Measurements from ENCODE around the gene CCDC196. TPM values are rescaled to one million over a fixed set of nuclear protein-coding genes. Genes with fewer than 3 reads are reported as not detected.
"Not testable (repeated sequence)": the region's sequence is repeated elsewhere in the genome, so short reads cannot be mapped to it uniquely, and the experiment has no call there.

The CCDC196 gene
- total and polyA plus RNA-seq, 7 donors: not detected

DNA sequence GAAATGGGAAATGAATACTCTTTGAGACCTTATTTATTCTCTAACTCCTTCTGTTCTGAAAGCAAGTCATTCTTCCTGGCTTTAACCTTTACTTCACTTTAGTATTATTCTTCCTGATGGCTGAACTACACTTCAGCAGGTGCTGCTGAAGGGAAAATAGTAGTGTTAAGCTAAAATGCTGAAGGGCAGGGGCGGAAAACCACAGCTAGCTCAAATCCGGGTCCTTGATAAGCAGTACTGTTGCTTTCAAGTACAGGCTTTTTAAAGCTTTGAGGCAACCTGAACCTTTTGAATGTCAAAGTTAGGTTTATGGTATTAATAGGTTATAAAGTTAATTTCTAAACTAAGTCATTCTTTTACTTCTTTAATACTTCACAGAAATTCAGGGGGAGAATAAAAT lies 10.7 kb downstream of the CCDC196 start:
- Histone ChIP-seq H3K9me3 (no peaks in the 10 kb centered on the region), H3K4me3 (no peak overlapping the region), H3K36me3 (ENCODE audit: insufficient read depth in 1 of 2, low read depth in 1 of 2) (no peaks in the 10 kb centered on the region), H3K27ac (no peak overlapping the region), H3K4me1 (peaks cover 8% of the 10 kb centered on the region), H3K27me3 (ENCODE audit: insufficient read depth in 3 of 3, low read length in 2 of 3) (no peaks in the 10 kb centered on the region)
- WGBS, 3 donors: 79 to 84% (median 82%) methylated on average over 2 of the region's 2 CpGs
- TF ChIP-seq, protein P1, sequence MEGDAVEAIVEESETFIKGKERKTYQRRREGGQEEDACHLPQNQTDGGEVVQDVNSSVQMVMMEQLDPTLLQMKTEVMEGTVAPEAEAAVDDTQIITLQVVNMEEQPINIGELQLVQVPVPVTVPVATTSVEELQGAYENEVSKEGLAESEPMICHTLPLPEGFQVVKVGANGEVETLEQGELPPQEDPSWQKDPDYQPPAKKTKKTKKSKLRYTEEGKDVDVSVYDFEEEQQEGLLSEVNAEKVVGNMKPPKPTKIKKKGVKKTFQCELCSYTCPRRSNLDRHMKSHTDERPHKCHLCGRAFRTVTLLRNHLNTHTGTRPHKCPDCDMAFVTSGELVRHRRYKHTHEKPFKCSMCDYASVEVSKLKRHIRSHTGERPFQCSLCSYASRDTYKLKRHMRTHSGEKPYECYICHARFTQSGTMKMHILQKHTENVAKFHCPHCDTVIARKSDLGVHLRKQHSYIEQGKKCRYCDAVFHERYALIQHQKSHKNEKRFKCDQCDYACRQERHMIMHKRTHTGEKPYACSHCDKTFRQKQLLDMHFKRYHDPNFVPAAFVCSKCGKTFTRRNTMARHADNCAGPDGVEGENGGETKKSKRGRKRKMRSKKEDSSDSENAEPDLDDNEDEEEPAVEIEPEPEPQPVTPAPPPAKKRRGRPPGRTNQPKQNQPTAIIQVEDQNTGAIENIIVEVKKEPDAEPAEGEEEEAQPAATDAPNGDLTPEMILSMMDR (IDR thresholded peaks at IDR 0.05): no peak
- ATAC-seq (no peak), DNase-seq (no peak)
- intact Hi-C loops (cut with DNase I): loop anchor here in 1 of 2 donors (10.0 kb wide), 1 partner anchor 248 kb away; no protein-coding TSS in a partner anchor

DNA sequence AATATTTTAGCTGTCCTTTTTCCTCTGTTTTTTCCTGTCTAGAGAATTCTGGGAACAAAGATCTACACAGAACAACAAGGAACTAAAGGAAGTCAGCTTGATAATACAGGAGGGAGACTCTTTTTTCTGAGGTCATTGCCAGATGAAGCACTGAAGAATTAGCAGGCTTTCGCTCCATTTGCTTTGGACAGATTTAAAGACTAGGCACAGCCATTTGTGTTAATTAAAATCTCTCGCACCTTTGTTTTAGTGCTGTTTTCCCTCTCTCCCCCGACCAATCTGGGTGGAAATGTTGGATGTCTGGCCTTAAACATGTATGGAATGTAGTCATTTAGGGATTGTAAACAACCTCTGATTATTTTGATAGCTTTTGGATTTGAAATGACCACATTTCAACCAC lies 12.1 kb downstream of the CCDC196 start:
- DNase-seq (no peak), ATAC-seq (no peak)
- no peaks in the 10 kb centered on the region for H3K36me3 ChIP-seq (ENCODE audit: insufficient read depth in 1 of 2, low read depth in 1 of 2)
- no peaks in the 10 kb centered on the region for H3K27me3 ChIP-seq (ENCODE audit: insufficient read depth in 3 of 3, low read length in 2 of 3)
- H3K4me3 ChIP-seq: no peak overlapping the region
- no peak overlapping the region for H3K27ac ChIP-seq
- H3K4me1 ChIP-seq: peaks cover 8% of the 10 kb centered on the region
- TF ChIP-seq, protein P1 (IDR thresholded peaks at IDR 0.05): no peak
- intact Hi-C loops (cut with DNase I): loop anchor here in 1 of 2 donors (10.0 kb wide), 1 partner anchor 246 kb away; no protein-coding TSS in a partner anchor
- H3K9me3 ChIP-seq: no peaks in the 10 kb centered on the region
- WGBS, 3 donors: 60 to 82% (median 67%) methylated on average over 3 of the region's 3 CpGs

DNA sequence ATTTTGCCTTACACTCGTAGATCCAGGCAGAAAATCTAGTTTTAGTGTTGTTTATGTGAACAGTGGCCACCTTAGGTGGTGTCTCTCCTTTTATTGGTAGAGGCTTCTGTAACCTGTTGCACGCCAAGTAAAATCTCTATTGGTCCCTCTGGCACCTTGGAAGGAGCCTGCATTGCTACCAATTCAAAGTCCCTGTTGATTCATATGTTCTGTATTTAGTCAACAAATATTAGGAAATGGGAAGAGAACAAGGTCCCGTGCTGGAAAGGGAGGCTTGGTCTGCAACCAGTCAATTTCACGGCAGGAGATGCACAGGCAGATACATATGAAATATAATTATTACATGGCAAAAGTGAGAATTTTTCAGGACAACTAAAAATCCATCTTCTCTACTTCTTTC lies 15.4 kb downstream of the CCDC196 start:
- no peak for DNase-seq
- WGBS, 3 donors: 61 to 84% (median 66%) methylated on average over 4 of the region's 4 CpGs
- TF ChIP-seq, protein P1 (IDR thresholded peaks at IDR 0.05): no peak
- H3K4me1 ChIP-seq: peaks cover 4% of the 10 kb centered on the region
- intact Hi-C loops (cut with DNase I): loop anchor here in 1 of 2 donors (10.0 kb wide), 1 partner anchor 143 kb away; no protein-coding TSS in a partner anchor
- no peaks in the 10 kb centered on the region for H3K36me3 ChIP-seq (ENCODE audit: insufficient read depth in 1 of 2, low read depth in 1 of 2)
- H3K4me3 ChIP-seq: no peak overlapping the region
- ATAC-seq: no peak
- no peaks in the 10 kb centered on the region for H3K27me3 ChIP-seq (ENCODE audit: insufficient read depth in 3 of 3, low read length in 2 of 3)
- H3K27ac ChIP-seq: no peak overlapping the region
- no peaks in the 10 kb centered on the region for H3K9me3 ChIP-seq

DNA sequence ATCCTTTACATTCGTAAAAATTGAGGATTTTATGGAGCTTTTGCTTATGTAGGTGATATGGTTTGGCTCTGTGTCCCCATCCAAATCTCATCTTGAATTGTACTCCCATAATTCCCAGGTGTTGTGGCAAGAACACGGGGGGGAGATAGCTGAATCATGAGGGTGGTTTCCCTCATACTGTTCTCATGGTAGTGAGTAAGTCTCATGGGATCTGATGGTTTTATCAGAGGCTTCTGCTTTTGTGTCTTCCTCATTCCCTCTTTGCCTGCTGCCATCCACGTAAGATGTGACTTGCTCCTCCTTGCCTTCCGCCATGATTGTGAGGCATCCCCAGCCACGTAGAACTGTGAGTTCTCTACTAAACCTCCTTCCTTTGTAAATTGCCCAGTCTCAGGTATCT lies 16.7 kb downstream of the CCDC196 start:
- intact Hi-C loops (cut with DNase I): loop anchor here in 1 of 2 donors (10.0 kb wide), 1 partner anchor 142 kb away; no protein-coding TSS in a partner anchor
- peaks cover 11% of the 10 kb centered on the region for H3K4me1 ChIP-seq
- not testable (repeated sequence) for H3K36me3 ChIP-seq (ENCODE audit: insufficient read depth in 1 of 2, low read depth in 1 of 2); H3K27me3 ChIP-seq (ENCODE audit: insufficient read depth in 3 of 3, low read length in 2 of 3); DNase-seq; ATAC-seq; H3K9me3 ChIP-seq; H3K4me3 ChIP-seq; H3K27ac ChIP-seq
- 89 to 94% (median 91%) methylated on average over 5 of the region's 5 CpGs for WGBS, 3 donors

DNA sequence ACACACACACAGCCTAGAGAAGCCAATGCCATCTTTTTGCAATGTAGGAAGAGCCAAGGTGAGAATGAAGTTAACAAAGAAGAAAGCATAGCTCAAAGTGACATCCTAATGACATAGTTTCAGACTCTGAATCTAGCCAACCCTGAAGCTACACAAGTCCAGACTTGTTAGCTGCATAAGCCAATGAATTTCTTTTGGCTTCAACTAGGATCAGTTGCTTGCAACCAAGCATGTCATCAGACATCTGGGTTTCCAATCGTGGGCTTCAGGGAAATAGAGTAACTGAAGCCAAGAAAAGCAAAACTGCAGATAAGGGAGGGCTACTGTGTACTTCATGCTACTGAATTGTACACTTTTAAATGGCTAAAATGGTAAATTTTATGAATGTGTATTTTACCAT lies 17.4 kb downstream of the CCDC196 start:
- no peak overlapping the region for H3K27ac ChIP-seq
- peaks cover 11% of the 10 kb centered on the region for H3K4me1 ChIP-seq
- WGBS, 3 donors: 24 to 37% (median 33%) methylated on average over 1 of the region's 1 CpG
- DNase-seq (no peak), ATAC-seq (no peak)
- H3K9me3 ChIP-seq: no peaks in the 10 kb centered on the region
- TF ChIP-seq, protein P1 (IDR thresholded peaks at IDR 0.05): no peak
- no peaks in the 10 kb centered on the region for H3K27me3 ChIP-seq (ENCODE audit: insufficient read depth in 3 of 3, low read length in 2 of 3)
- H3K4me3 ChIP-seq: no peak overlapping the region
- no peaks in the 10 kb centered on the region for H3K36me3 ChIP-seq (ENCODE audit: insufficient read depth in 1 of 2, low read depth in 1 of 2)
- intact Hi-C loops (cut with DNase I): loop anchor here in 1 of 2 donors (10.0 kb wide), 1 partner anchor 141 kb away; no protein-coding TSS in a partner anchor

All from psoas muscle (tissue), 8 donors.